Spleen (tissue), 7 donors: ENCODE measurements around the gene RHBDD1.

Experiments
- CTCF ChIP-seq, 11 experiments: fragments of 200-600 bp in 7 of 11; fragments of 450-650 bp in 4 of 11; sonication (generic) in 4 of 11; IDR thresholded peaks in 8 of 11; conservative IDR thresholded peaks in 3 of 11; 1 replicate in 7 of 11; 2 replicates in 4 of 11; pipeline versions ENCODE4 v1.4.0 to v1.8.0; 2016 to 2021; ENCODE audit warnings: antibody characterized with exemption in 11 of 11, inconsistent platforms in 4 of 11, mild to moderate bottlenecking in 1 of 11
- POLR2A ChIP-seq, 3 donors: fragments of 450-650 bp; IDR thresholded peaks; one replicate each; pipeline ENCODE4 v1.5.1; 2017; ENCODE audit warnings: antibody characterized with exemption in 3 of 3, mild to moderate bottlenecking in 1 of 3
- POLR2AphosphoS5 ChIP-seq, 3 donors: sonication (generic); formaldehyde crosslinking; IDR thresholded peaks; one replicate each; pipeline ENCODE4 v1.5.1; 2017; ENCODE audit warnings: antibody characterized with exemption in 3 of 3
- donor health status: DM: no; HTN: no; CAD: no; lungs with moderate emphysema.
- donor health status: DM: no; HTN: no; CAD: no.
- donor health status: DM: no; HTN: no; CAD: no.

- no peak for TF ChIP-seq POLR2AphosphoS5 (IDR thresholded peaks at IDR 0.05)
- TF ChIP-seq CTCF (IDR thresholded peaks at IDR 0.05 in 8 of 11, conservative IDR thresholded peaks at IDR 0.05 in 3 of 11): no peak
- no peak for TF ChIP-seq POLR2A (IDR thresholded peaks at IDR 0.05)
Measured at GRCh38 chr2:226994775-226995174, 158.9 kb downstream of the RHBDD1 start.
